ENCODE data around the gene SEPTIN12. TPM values are rescaled to one million over a fixed set of nuclear protein-coding genes. Genes with fewer than 3 reads are reported as not detected.

Gene SEPTIN12
- total RNA-seq, 1 experiment from 2014 or later = not detected

GRCh38 chr16:4783251-4783950 lies 4.7 kb downstream of the SEPTIN12 start:
- H3K4me1 Mint-ChIP-seq = peaks cover 9% of the 10 kb centered on the region
- no peak for DNase-seq (ENCODE audit: low spot score)
- H3K9me3 Mint-ChIP-seq = no peaks in the 10 kb centered on the region
- no peaks in the 10 kb centered on the region; the same call in 1 of the 2 replicates for H3K27me3 Mint-ChIP-seq (ENCODE audit: low read depth)
- no peak overlapping the region for H3K27ac Mint-ChIP-seq
- ATAC-seq = no peak
- TF ChIP-seq OVOL2 (CRISPR knock-in tag; IDR thresholded peaks at IDR 0.05; ENCODE audit: borderline replicate concordance) = no peak
- TF ChIP-seq CREB1 (CRISPR knock-in tag; IDR thresholded peaks at IDR 0.05) = no peak
- TF ChIP-seq ATF2 (CRISPR knock-in tag; IDR thresholded peaks at IDR 0.05; ENCODE audit: borderline replicate concordance, low read depth) = no peak
- no peak for TF ChIP-seq FOXK1 (CRISPR knock-in tag; IDR thresholded peaks at IDR 0.05)
- no peaks in the 10 kb centered on the region for H3K36me3 Mint-ChIP-seq
- no peak overlapping the region for H3K4me3 Mint-ChIP-seq
- CTCF ChIA-PET = no interaction called here
- POLR2A ChIA-PET = no interaction called here

- DNase-seq (ENCODE audit: low spot score) (no peak), ATAC-seq (no peak)
- CTCF ChIA-PET = interaction anchor here (1.6 kb wide), 1 partner anchor 262 kb away, joined by 3 read pairs; no protein-coding TSS in a partner anchor
- Mint-ChIP-seq H3K27me3 (ENCODE audit: low read depth) (no peaks in the 10 kb centered on the region; the same call in 1 of the 2 replicates), H3K4me3 (no peak overlapping the region), H3K4me1 (peaks cover 4% of the 10 kb centered on the region; the same call in 1 of the 2 replicates), H3K27ac (no peak overlapping the region), H3K36me3 (no peaks in the 10 kb centered on the region), H3K9me3 (no peaks in the 10 kb centered on the region)
- TF ChIP-seq PREB (CRISPR knock-in tag; IDR thresholded peaks at IDR 0.05; ENCODE audit: borderline replicate concordance) (no peak), GRHL2 (CRISPR knock-in tag; IDR thresholded peaks at IDR 0.05; ENCODE audit: insufficient replicate concordance, severe bottlenecking) (no peak), RELA (CRISPR knock-in tag; IDR thresholded peaks at IDR 0.05; ENCODE audit: borderline replicate concordance) (no peak), KAT7 (CRISPR knock-in tag; IDR thresholded peaks at IDR 0.05; ENCODE audit: borderline replicate concordance) (no peak), NR1H2 (CRISPR knock-in tag; IDR thresholded peaks at IDR 0.05) (no peak), IRF1 (CRISPR knock-in tag; IDR thresholded peaks at IDR 0.05) (no peak), ZNF121 (CRISPR knock-in tag; IDR thresholded peaks at IDR 0.05) (no peak), TEAD1 (CRISPR knock-in tag; IDR thresholded peaks at IDR 0.05) (no peak), USF1 (CRISPR knock-in tag; IDR thresholded peaks at IDR 0.05) (no peak), CREB1 (CRISPR knock-in tag; IDR thresholded peaks at IDR 0.05) (no peak), HMGXB4 (CRISPR knock-in tag; IDR thresholded peaks at IDR 0.05) (no peak), CREM (CRISPR knock-in tag; IDR thresholded peaks at IDR 0.05) (no peak), GABPB1 (CRISPR knock-in tag; IDR thresholded peaks at IDR 0.05) (no peak), ESRRA (CRISPR knock-in tag; IDR thresholded peaks at IDR 0.05; ENCODE audit: borderline replicate concordance) (no peak), ELF4 (CRISPR knock-in tag; IDR thresholded peaks at IDR 0.05; ENCODE audit: low read depth) (no peak), JUN (CRISPR knock-in tag; IDR thresholded peaks at IDR 0.05) (no peak)
- POLR2A ChIA-PET = no interaction called here
These were observed 7.9 kb downstream of the SEPTIN12 start for GRCh38 chr16:4780235-4780634.
